ENCODE data around the gene SNRPB.

DNA sequence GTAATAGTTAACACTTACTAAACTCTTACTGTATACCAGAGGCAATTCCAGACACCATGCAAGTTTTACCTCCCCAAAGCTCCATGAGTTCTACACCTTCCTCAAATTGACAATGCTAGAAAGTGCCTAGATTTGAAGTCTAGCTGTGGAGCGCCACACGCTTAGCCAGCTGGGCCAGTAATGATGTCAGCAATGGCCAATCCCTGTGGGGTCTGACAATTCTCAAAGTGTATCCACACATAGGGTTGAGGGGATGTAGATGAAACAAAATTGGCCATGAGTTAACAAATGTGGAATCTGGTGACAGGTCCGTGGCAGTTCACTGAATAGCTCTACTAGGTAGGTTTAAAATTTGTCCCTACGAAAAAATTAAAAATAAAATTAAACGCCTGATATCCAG is 36.9 kb upstream of the SNRPB start:
- TF ChIP-seq, protein P1, sequence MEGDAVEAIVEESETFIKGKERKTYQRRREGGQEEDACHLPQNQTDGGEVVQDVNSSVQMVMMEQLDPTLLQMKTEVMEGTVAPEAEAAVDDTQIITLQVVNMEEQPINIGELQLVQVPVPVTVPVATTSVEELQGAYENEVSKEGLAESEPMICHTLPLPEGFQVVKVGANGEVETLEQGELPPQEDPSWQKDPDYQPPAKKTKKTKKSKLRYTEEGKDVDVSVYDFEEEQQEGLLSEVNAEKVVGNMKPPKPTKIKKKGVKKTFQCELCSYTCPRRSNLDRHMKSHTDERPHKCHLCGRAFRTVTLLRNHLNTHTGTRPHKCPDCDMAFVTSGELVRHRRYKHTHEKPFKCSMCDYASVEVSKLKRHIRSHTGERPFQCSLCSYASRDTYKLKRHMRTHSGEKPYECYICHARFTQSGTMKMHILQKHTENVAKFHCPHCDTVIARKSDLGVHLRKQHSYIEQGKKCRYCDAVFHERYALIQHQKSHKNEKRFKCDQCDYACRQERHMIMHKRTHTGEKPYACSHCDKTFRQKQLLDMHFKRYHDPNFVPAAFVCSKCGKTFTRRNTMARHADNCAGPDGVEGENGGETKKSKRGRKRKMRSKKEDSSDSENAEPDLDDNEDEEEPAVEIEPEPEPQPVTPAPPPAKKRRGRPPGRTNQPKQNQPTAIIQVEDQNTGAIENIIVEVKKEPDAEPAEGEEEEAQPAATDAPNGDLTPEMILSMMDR (tag by site-specific recombination; IDR thresholded peaks at IDR 0.05) = no peak
- TF ChIP-seq ZSCAN16 (tag by site-specific recombination; IDR thresholded peaks at IDR 0.05) = no peak
- TF ChIP-seq, protein P2, sequence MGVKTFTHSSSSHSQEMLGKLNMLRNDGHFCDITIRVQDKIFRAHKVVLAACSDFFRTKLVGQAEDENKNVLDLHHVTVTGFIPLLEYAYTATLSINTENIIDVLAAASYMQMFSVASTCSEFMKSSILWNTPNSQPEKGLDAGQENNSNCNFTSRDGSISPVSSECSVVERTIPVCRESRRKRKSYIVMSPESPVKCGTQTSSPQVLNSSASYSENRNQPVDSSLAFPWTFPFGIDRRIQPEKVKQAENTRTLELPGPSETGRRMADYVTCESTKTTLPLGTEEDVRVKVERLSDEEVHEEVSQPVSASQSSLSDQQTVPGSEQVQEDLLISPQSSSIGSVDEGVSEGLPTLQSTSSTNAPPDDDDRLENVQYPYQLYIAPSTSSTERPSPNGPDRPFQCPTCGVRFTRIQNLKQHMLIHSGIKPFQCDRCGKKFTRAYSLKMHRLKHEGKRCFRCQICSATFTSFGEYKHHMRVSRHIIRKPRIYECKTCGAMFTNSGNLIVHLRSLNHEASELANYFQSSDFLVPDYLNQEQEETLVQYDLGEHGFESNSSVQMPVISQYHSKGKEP (tag by site-specific recombination; IDR thresholded peaks at IDR 0.05) = no peak
- TF ChIP-seq, protein P3, sequence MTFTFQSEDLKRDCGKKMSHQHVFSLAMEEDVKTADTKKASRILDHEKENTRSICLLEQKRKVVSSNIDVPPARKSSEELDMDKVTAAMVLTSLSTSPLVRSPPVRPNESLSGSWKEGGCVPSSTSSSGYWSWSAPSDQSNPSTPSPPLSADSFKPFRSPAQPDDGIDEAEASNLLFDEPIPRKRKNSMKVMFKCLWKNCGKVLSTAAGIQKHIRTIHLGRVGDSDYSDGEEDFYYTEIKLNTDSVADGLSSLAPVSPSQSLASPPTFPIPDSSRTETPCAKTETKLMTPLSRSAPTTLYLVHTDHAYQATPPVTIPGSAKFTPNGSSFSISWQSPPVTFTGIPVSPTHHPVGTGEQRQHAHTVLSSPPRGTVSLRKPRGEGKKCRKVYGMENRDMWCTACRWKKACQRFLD (tag by site-specific recombination; IDR thresholded peaks at IDR 0.05) = no peak

Data from HEK293 (cell line).